GM23338 (cell line): Measurements from ENCODE around the gene CIB1. TPM values are rescaled to one million over a fixed set of nuclear protein-coding genes. Genes with fewer than 3 reads are reported as not detected.
A peak's percentile ranks its signal among the peaks of the same experiment; 100 is the strongest.

Source experiments
- ATAC-seq: fragments of 200-7000 bp; cut with Tn5 transposase; 3 replicates; pipeline ENCODE4 v1.9.1; 2020
- DNase-seq: peaks from one replicate; pipeline ENCODE4 v3.0.0-alpha.2; 2015; ENCODE audit warnings: low spot score
- H2AFZ ChIP-seq: fragments of 200-600 bp; sonication (generic); 2 replicates; pipeline ENCODE4 v1.8.0; 2016; ENCODE audit warnings: antibody characterized with exemption, mild to moderate bottlenecking, moderate library complexity
- H3F3A ChIP-seq: fragments of 200-600 bp; sonication (generic); replicated peaks from 2 replicates; pipeline ENCODE4 v1.8.0; 2017; ENCODE audit warnings: antibody characterized with exemption, mixed run types, low read depth
- H3K27ac ChIP-seq: fragments of 200-600 bp; sonication (generic); 2 replicates; pipeline ENCODE4 v1.6.1; 2016; ENCODE audit warnings: low read depth
- H3K27me3 ChIP-seq: fragments of 200-600 bp; sonication (generic); 2 replicates; pipeline ENCODE4 v1.8.0; 2016; ENCODE audit warnings: mild to moderate bottlenecking, mixed run types, moderate library complexity; ENCODE audit not compliant: insufficient read depth
- H3K36me3 ChIP-seq: fragments of 200-600 bp; sonication (generic); 2 replicates; pipeline ENCODE4 v1.8.0; 2016; ENCODE audit warnings: mild to moderate bottlenecking; ENCODE audit not compliant: insufficient read depth
- H3K4me1 ChIP-seq: fragments of 200-600 bp; sonication (generic); 2 replicates; pipeline ENCODE4 v1.8.0; 2016; ENCODE audit warnings: mild to moderate bottlenecking, moderate library complexity; ENCODE audit not compliant: insufficient read depth
- H3K4me2 ChIP-seq: fragments of 200-600 bp; sonication (generic); 2 replicates; pipeline ENCODE4 v1.7.1; 2017; ENCODE audit warnings: mixed run types
- H3K4me3 ChIP-seq: fragments of 200-600 bp; sonication (generic); 2 replicates; pipeline ENCODE4 v1.6.1; 2016; ENCODE audit warnings: mixed run types
- H3K79me2 ChIP-seq: fragments of 200-600 bp; sonication (generic); replicated peaks from 2 replicates; pipeline ENCODE4 v1.8.0; 2017; ENCODE audit warnings: mild to moderate bottlenecking; ENCODE audit not compliant: insufficient read depth
- H3K9me2 ChIP-seq: fragments of 200-600 bp; sonication (generic); 2 replicates; pipeline ENCODE4 v1.8.0; 2017; ENCODE audit not compliant: insufficient read depth
- H4K20me1 ChIP-seq: fragments of 200-600 bp; sonication (generic); replicated peaks from 2 replicates; pipeline ENCODE4 v1.8.0; 2017; ENCODE audit warnings: mild to moderate bottlenecking; ENCODE audit not compliant: insufficient read depth
- H3K27ac Mint-ChIP-seq: 2 replicates; pipeline ENCODE4 v1.8.0; 2020; ENCODE audit warnings: inconsistent platforms, mild to moderate bottlenecking, moderate library complexity, mixed read lengths
- H3K27me3 Mint-ChIP-seq: 3 replicates; pipeline ENCODE4 v1.8.0; 2022; ENCODE audit warnings: low read depth, mild to moderate bottlenecking, moderate library complexity, mixed read lengths, inconsistent platforms; ENCODE audit not compliant: insufficient read depth, poor library complexity
- H3K36me3 Mint-ChIP-seq: 3 replicates; pipeline ENCODE4 v1.8.0; 2021; ENCODE audit warnings: low read depth, mild to moderate bottlenecking, inconsistent platforms, moderate library complexity, mixed read lengths
- H3K4me1 Mint-ChIP-seq: 3 replicates; pipeline ENCODE4 v1.8.0; 2020; ENCODE audit warnings: mild to moderate bottlenecking, inconsistent platforms, mixed read lengths
- H3K4me3 Mint-ChIP-seq: 3 replicates; pipeline ENCODE4 v1.8.0; 2021; ENCODE audit warnings: moderate library complexity, mild to moderate bottlenecking, inconsistent platforms, mixed read lengths
- H3K9me3 Mint-ChIP-seq: 3 replicates; pipeline ENCODE4 v1.8.0; 2020; ENCODE audit warnings: moderate library complexity, mild to moderate bottlenecking, inconsistent platforms, mixed read lengths
- STAT1 ChIP-seq: IDR thresholded peaks from one replicate; pipeline ENCODE4 v1.6.1; 2016; ENCODE audit warnings: antibody characterized with exemption; ENCODE audit not compliant: unreplicated experiment
- polyA plus RNA-seq: library from polyadenylated mRNA; unstranded; fragments of >200 nt; fragmentation: Nextera tagmentation; extraction: Ambion mirVana; gene quantifications from 2 replicates; pipeline ENCODE4 v1.2.1, GENCODE V29; 2016
- total RNA-seq: library from RNA; depleted of rRNA; stranded (reverse); fragments of >200 nt; shearing (Covaris generic); gene quantifications from 2 replicates; pipeline ENCODE4 v1.2.3, GENCODE V29; 2014
- TF ChIP-seq, protein P1 (sequence below): IDR thresholded peaks from one replicate; pipeline ENCODE4 v1.6.1; 2018; ENCODE audit warnings: antibody characterized with exemption; ENCODE audit not compliant: unreplicated experiment
- TF ChIP-seq, protein P2 (sequence below), 2 experiments: fragments of 200-600 bp in 1 of 2; sonication (generic) in 1 of 2; conservative IDR thresholded peaks; 2 replicates each; pipeline versions ENCODE4 v1.5.1 to v1.6.1; 2016 to 2017; ENCODE audit warnings: antibody characterized with exemption in 2 of 2, low read depth in 2 of 2, mild to moderate bottlenecking in 2 of 2, moderate library complexity in 1 of 2

The CIB1 gene
- total and polyA plus RNA-seq, 2 experiments from 2014 or later, result 9.8 to 35.9 TPM

DNA sequence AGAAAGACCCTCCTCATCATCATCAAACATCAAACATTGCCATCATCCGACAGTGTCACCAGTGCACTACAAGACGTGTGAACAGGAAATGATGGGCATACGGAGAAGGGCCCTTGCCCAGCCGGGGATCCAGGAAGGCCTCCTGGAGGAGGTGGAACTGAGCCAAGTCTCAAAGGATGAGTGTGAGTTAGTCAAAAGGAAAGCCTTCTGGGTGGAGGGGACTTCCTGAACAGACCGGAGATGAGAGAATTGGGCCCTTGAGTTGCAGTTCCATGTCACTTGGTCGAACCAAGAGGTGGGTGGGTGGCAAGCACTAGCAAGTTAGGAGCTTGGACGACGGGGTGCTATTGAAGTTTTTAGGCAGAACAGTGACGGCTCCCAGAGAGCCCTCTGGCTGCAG, 24.1 kb downstream of the CIB1 start:
- Mint-ChIP-seq H3K27ac (no peak overlapping the region), H3K9me3 (no peaks in the 10 kb centered on the region), H3K36me3 (peaks cover 11% of the 10 kb centered on the region; the same call in 2 of the 3 replicates), H3K27me3 (peaks cover 13% of the 10 kb centered on the region), H3K4me3 (no peak overlapping the region), H3K4me1 (peaks cover 11% of the 10 kb centered on the region)
- peaks cover 23% of the 10 kb centered on the region for H3K79me2 ChIP-seq
- H3K4me1 ChIP-seq, result no peaks in the 10 kb centered on the region
- H3K4me2 ChIP-seq, result no peak overlapping the region
- H4K20me1 ChIP-seq, result peaks cover 9% of the 10 kb centered on the region
- no peak overlapping the region for H3K27ac ChIP-seq
- no peaks in the 10 kb centered on the region for H3K9me2 ChIP-seq
- DNase-seq (no peak), ATAC-seq (no peak)
- no peaks in the 10 kb centered on the region for H3K36me3 ChIP-seq
- H3F3A ChIP-seq, result no peaks in the 10 kb centered on the region
- TF ChIP-seq, protein P1, sequence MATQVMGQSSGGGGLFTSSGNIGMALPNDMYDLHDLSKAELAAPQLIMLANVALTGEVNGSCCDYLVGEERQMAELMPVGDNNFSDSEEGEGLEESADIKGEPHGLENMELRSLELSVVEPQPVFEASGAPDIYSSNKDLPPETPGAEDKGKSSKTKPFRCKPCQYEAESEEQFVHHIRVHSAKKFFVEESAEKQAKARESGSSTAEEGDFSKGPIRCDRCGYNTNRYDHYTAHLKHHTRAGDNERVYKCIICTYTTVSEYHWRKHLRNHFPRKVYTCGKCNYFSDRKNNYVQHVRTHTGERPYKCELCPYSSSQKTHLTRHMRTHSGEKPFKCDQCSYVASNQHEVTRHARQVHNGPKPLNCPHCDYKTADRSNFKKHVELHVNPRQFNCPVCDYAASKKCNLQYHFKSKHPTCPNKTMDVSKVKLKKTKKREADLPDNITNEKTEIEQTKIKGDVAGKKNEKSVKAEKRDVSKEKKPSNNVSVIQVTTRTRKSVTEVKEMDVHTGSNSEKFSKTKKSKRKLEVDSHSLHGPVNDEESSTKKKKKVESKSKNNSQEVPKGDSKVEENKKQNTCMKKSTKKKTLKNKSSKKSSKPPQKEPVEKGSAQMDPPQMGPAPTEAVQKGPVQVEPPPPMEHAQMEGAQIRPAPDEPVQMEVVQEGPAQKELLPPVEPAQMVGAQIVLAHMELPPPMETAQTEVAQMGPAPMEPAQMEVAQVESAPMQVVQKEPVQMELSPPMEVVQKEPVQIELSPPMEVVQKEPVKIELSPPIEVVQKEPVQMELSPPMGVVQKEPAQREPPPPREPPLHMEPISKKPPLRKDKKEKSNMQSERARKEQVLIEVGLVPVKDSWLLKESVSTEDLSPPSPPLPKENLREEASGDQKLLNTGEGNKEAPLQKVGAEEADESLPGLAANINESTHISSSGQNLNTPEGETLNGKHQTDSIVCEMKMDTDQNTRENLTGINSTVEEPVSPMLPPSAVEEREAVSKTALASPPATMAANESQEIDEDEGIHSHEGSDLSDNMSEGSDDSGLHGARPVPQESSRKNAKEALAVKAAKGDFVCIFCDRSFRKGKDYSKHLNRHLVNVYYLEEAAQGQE, result no peak
- no peak overlapping the region for H3K4me3 ChIP-seq
- no peaks in the 10 kb centered on the region for H3K27me3 ChIP-seq
- H2AFZ ChIP-seq, result no peak overlapping the region

DNA sequence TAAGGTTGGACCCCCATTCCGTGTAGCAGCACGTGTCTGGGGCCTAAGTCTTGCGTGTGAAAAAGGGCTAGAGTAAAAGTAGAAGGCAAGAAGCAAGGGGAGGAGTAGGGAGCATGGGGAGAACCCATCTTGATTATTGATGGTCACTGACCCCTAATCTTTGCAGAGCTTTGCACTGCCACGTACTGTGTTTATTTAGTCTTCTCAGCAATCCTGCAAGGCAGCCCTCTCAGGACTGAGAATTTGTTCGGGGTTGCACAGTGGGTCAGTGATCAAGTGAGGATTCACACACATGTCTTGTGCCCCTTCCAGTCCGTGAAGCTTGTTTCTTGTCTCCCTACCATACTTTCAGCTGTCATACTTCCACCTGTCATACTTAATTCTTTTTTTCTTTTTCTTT, 25.4 kb downstream of the CIB1 start:
- Mint-ChIP-seq H3K27me3 (peaks cover 11% of the 10 kb centered on the region), H3K36me3 (peaks cover 11% of the 10 kb centered on the region; the same call in 2 of the 3 replicates), H3K4me1 (peaks cover 7% of the 10 kb centered on the region), H3K9me3 (no peaks in the 10 kb centered on the region), H3K27ac (0 out of 2 replicates have a peak overlapping the region, but pooled peaks have one; percentile 52), H3K4me3 (no peak overlapping the region)
- Histone ChIP-seq H3K79me2 (peaks cover 35% of the 10 kb centered on the region), H3F3A (no peaks in the 10 kb centered on the region), H3K4me1 (no peaks in the 10 kb centered on the region), H2AFZ (no peak overlapping the region), H3K4me3 (no peak overlapping the region), H3K9me2 (no peaks in the 10 kb centered on the region), H4K20me1 (peaks cover 10% of the 10 kb centered on the region), H3K36me3 (no peaks in the 10 kb centered on the region), H3K27ac (no peak overlapping the region), H3K4me2 (no peak overlapping the region), H3K27me3 (no peaks in the 10 kb centered on the region)
- DNase-seq (no peak), ATAC-seq (no peak)
- TF ChIP-seq, protein P2, sequence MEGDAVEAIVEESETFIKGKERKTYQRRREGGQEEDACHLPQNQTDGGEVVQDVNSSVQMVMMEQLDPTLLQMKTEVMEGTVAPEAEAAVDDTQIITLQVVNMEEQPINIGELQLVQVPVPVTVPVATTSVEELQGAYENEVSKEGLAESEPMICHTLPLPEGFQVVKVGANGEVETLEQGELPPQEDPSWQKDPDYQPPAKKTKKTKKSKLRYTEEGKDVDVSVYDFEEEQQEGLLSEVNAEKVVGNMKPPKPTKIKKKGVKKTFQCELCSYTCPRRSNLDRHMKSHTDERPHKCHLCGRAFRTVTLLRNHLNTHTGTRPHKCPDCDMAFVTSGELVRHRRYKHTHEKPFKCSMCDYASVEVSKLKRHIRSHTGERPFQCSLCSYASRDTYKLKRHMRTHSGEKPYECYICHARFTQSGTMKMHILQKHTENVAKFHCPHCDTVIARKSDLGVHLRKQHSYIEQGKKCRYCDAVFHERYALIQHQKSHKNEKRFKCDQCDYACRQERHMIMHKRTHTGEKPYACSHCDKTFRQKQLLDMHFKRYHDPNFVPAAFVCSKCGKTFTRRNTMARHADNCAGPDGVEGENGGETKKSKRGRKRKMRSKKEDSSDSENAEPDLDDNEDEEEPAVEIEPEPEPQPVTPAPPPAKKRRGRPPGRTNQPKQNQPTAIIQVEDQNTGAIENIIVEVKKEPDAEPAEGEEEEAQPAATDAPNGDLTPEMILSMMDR (conservative IDR thresholded peaks at IDR 0.05; ENCODE audit: low read depth in 2 of 2), result no peak
- no peak for TF ChIP-seq STAT1
- TF ChIP-seq, protein P1, result no peak
